Right renal cortex interstitium (tissue), 3 donors: ENCODE data around the gene TTL. TPM values are rescaled to one million over a fixed set of nuclear protein-coding genes. Genes with fewer than 3 reads are reported as not detected.
"Not testable (repeated sequence)": the region's sequence is repeated elsewhere in the genome, so short reads cannot be mapped to it uniquely, and the experiment has no call there.

Source experiments
- DNase-seq, 3 donors: peaks; one replicate each; pipeline ENCODE4 v3.0.0-alpha.2; 2013; ENCODE audit warnings: low read depth in 3 of 3, low spot score in 2 of 3
- polyA plus RNA-seq, 3 donors: library from polyadenylated mRNA; unstranded; fragments of 120-200 nt; gene quantifications; one replicate each; pipeline ENCODE4 v1.2.1, GENCODE V29; 2013; ENCODE audit not compliant: insufficient read length in 3 of 3

Gene TTL
- polyA plus RNA-seq, 3 donors: 34.7 to 37.3 (median 36.0) TPM

GRCh38 chr2:112516801-112517200 is 34.8 kb downstream of the TTL start:
- DNase-seq: no peak

DNA sequence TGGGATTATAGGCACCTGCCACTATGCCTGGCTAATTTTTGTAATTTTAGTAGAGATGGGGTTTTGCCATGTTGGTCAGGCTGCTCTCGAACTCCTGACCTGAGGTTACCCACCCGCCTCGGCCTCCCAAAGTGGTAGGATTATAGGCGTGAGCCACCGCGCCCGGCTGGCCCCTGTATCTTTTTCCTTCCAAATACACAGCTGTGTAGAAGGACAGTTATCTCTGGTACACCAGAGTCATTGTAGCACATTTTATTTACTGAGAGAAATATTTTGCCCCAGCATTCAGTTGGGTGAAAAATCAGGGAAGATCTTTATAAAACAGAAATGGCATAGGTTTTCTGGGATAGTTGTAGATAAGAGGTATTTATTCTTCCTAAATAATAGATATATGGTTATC is 36.9 kb downstream of the TTL start:
- no peak for DNase-seq

DNA sequence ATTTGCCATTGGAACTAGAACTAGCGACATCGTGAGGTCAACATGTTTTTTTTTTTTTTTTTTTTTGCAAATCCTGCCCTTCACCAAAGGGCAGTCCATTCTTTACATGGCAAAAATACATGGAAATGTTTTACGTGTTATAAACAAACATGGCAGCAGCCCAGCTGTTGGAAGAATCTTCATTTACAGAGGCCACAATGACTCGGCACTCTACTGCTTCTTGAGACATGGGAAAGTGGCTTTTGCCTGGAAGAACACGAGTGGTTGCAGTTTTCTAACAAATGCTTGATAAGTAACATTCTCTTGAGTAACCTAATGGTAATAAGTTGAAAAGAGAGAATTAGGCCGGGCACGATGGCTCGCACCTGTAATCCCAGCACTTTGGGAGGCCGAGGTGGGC is 37.5 kb downstream of the TTL start:
- no peak for DNase-seq

GRCh38 chr2:112520234-112520783 is 38.4 kb downstream of the TTL start:
- no peak for DNase-seq

DNA sequence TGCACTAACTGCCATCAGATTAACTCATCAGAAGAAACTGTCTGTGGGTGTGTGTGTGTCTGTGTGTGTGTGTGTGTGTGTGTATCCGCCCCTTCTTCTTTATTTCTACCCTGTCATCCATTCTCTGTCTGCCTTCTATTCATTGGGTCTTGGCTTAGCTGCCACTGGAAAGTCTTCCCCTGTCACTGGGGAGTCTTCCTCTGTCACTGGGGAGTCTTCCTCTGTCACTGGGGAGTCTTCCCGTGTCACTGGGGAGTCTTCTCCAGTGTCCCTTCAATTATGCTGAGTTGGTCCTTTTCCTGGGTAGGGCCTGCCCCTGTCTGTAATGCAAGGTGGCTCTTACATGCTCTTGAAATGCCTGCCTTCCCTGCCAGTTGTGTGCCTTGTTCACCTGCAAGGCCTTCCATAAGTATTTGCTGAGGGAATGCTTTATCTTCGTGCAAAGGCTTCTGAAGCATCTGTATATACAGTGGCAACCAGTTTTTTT is 41.4 kb downstream of the TTL start:
- DNase-seq: no peak

GRCh38 chr2:112524276-112524675 is 42.3 kb downstream of the TTL start:
- DNase-seq: not testable (repeated sequence)

DNA sequence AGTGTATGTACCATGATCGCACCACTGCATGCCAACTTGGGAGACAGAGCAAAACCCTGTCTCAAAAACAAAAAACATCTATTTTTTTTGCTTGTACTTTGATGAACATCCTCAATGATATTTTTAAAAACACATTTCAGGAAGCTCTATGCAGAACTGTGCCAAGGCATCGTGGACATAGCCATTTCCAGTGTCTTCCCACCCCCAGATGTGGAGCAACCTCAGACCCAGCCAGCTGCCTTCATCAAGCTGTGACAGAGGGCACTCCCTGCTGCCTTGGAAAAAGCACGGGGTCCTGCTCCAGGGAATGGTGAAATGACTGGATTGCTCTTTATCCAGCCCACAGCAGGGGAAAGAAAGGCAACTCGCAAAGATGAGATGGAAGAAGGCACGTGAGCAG is 46.6 kb downstream of the TTL start:
- DNase-seq: no peak

GRCh38 chr2:112529757-112530156 is 47.8 kb downstream of the TTL start:
- no peak for DNase-seq

- no peak for DNase-seq
These were observed 48.8 kb downstream of the TTL start for GRCh38 chr2:112530728-112531127.

- DNase-seq: no peak
These were observed 52.9 kb downstream of the TTL start for GRCh38 chr2:112534826-112535225.

DNA sequence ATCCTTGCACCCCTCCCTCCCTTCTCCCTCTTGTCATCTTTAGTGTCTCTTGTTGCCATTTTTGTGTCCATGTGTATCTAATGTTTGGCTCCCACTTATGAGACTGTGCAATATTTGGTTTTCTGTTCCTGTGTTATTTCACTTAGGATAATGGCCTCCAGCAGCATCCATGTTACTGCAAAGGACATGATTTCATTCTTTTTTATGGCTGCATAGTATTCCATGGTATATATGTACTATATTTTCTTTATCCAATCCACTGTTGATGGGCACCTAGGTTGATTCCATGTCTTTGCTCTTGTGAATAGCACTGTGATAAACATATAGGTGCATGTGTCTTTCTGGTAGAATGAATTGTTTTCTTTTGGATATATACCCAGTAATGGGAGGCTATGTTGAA is 54.7 kb downstream of the TTL start:
- DNase-seq: not testable (repeated sequence)

GRCh38 chr2:112539306-112539705 is 57.4 kb downstream of the TTL start:
- DNase-seq: no peak

DNA sequence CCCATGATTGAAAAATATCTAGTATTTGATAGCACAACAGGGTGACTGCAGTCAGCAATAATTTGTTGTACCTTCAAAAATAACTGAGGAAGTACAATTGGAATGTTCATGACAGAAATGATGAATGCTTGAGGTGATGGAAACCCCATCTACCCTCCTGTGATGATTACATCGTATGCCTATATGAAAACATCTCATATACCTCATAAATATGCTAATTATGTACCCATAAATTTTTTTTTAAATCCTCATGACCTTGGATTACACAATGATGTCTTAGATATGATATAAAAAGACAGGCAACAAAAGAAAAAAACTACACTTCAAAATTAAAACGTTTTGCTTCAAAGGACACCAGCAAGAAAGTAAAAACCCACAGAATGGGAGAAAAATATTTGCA is 59.0 kb downstream of the TTL start:
- no peak for DNase-seq

DNA sequence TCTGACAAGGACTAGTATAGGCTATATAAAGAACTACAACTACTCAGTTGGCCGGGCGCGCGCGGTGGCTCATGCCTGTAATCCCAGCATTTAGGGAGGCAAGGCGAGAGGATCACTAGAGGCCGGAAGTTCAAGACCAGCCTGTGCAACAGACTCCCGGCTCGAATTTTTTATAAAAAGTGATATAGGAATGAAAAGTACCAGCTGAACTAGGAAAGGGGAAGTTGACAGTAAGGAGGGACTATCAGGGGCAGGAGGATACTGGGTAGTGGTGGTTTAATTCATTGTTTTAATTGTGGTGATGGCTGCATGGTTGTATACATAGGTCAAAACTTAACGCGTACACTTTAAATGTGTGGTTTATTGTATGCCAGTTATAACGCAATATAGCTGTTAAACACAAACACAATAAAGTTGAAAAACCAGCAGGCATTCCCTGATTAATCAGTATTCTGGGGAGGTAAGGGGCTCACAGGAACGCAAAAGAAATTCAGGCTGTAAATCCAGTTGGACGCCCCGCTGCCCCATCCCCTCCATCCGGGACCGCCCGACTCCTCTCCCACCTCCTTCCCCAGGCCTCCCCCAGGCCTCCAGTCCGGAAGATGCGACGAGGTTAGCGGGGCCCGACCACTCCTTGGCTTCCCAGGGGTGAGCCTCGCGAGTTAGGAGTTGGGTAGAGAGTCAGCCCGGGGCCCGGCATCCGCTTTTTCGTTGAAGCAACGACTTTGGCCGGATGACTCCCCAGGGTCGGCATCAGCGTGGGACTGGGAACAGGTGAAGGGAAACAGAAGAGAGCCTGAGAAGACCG is 59.6 kb downstream of the TTL start:
- peak in 1 of 3 donors; percentile 64 for DNase-seq

DNA sequence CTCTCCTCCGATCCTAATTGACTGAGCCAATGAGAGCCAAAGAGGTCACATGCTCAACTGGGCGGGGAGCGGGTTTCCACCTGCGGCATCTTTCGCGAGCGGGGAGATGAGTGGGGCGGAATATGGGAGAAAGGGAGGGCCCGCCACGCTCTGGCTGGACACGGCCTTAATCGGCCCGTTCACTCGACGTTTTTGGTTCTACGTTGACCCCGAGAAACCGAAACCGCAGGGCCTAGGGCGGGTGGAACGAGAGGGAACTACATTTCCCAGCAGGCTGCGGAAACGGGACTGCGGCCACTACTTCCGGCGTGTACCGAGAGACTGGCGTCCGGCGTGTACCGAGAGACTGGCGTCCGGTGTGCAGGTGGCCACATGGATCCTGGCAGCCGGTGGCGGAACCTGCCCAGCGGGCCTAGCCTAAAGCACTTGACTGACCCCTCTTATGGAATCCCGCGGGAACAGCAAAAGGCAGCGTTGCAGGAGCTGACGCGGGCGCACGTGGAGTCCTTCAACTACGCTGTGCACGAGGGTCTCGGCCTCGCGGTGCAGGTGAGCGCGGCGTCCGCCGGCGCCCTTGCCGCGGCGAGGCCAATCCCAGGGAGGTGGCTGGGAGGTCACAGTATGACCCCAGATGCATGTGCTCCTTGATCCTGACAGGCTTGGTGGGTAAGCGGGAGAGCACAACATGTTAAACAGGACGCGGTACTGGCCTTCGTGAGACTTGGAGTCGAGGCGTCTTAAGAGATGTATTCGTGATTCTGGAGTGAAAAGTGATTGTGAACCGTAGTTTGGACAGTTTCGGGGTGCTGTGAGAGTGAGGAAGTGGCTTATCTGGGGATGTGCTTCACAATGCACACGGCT is 60.4 kb downstream of the TTL start, which contains the start of gene POLR1B:
Gene POLR1B, plus strand, starts transcription at position 343 of the 861 bp plus-strand sequence. Its CDS starts 30 bp downstream, at position 373.
- DNase-seq: peak; percentile 80 to 86 (median 84)

- DNase-seq: no peak
These were observed 61.2 kb downstream of the TTL start for GRCh38 chr2:112542984-112543661.

GRCh38 chr2:112547333-112547732 is 65.4 kb downstream of the TTL start:
- no peak for DNase-seq

GRCh38 chr2:112548980-112549379 is 67.0 kb downstream of the TTL start:
- DNase-seq: no peak

DNA sequence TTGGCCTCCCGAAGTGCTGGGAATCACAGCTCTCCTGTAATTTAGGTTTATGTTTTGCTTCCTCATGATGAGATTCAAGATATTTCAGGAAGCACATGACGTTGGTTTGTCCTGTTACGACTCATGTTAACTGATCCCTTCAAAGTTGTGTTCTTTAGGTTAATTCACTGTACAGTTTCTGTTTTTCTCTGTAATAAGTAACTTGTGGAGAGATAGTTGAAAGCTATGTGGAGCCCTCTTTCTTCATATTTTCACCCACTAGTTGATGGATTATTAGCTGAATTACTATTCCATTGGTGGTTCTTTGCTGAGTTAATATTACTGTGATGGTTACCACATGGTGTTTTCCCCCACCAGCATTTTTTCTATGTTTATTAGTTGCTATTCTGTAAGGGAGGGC is 84.1 kb downstream of the TTL start:
- no peak for DNase-seq

GRCh38 chr2:112566508-112566907 is 84.6 kb downstream of the TTL start:
- DNase-seq: not testable (repeated sequence)

DNA sequence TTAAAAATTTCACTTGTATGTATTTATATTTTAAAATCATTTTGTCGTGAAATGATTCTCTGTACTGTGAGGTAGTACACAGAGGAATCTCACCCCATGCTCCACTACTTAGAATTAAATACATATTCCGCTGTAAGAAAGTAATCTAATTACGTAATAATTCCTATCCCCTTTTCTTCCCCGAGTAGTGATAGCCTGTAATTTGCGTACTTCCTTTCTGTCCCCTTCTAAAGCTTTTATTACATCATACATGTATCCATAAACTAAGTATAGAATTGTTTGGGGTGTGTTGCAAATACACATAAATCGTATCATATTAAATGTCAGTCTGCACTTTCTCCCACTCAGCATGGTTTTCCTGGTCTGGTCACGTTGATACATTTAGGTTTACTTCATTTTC is 90.0 kb downstream of the TTL start:
- no peak for DNase-seq
